GM19043 (cell line): Measurements from ENCODE around the gene TMEM52.

Experiments used
- ATAC-seq: cut with Tn5 transposase; IDR thresholded peaks from one replicate; pipeline ENCODE4 v1.9.1; 2021; ENCODE audit warnings: low read depth; ENCODE audit not compliant: unreplicated experiment

TMEM52 gene

GRCh38 chr1:1876335-1876930, 42.6 kb downstream of the TMEM52 start:
- no peak for ATAC-seq

GRCh38 chr1:1875932-1876331, 43.1 kb downstream of the TMEM52 start:
- no peak for ATAC-seq

- ATAC-seq, result no peak
Measured at GRCh38 chr1:1874901-1875300, 44.2 kb downstream of the TMEM52 start.

- ATAC-seq, result no peak
Measured at GRCh38 chr1:1873186-1873585, 45.9 kb downstream of the TMEM52 start.

GRCh38 chr1:1872329-1872994, 46.6 kb downstream of the TMEM52 start:
- no peak for ATAC-seq

GRCh38 chr1:1869469-1869868, 49.6 kb downstream of the TMEM52 start:
- ATAC-seq, result no peak
